Pancreas (tissue), 10 donors: Measurements from ENCODE around the gene MLLT10. TPM values are rescaled to one million over a fixed set of nuclear protein-coding genes. Genes with fewer than 3 reads are reported as not detected.

Experiments used
- ATAC-seq, 4 donors: fragments of 200-7000 bp; cut with Tn5 transposase; one replicate each; pipeline versions ENCODE4 v1.8.0 to v1.9.1; 2020; ENCODE audit warnings: mild to moderate bottlenecking in 4 of 4, moderate library complexity in 4 of 4
- DNase-seq, 6 donors: peaks; one replicate each; pipeline ENCODE4 v3.0.0-alpha.2; 2020
- FAIRE-seq: peaks from 2 replicates; lab custom pipeline; 2012; peaks lifted over from hg19 to GRCh38; lab: Jason Lieb, UNC
- H3K27ac ChIP-seq, 4 donors: fragments of 200-600 bp; sonication (generic); 1 replicate in 3 of 4; 2 replicates in 1 of 4; pipeline versions ENCODE4 v1.5.0 to v1.8.0; 2020
- H3K27me3 ChIP-seq, 4 donors: fragments of 200-600 bp; one replicate each; pipeline ENCODE4 v1.8.0; 2021
- H3K36me3 ChIP-seq, 3 donors: fragments of 200-600 bp; sonication (generic) in 1 of 3; one replicate each; pipeline versions ENCODE4 v1.5.0 to v1.8.0; 2020 to 2021
- H3K4me1 ChIP-seq, 3 donors: fragments of 200-600 bp; one replicate each; pipeline ENCODE4 v1.8.0; 2021
- H3K4me3 ChIP-seq, 4 donors: fragments of 200-600 bp; sonication (generic) in 2 of 4; one replicate each; pipeline versions ENCODE4 v1.5.0 to v1.8.0; 2020 to 2021
- H3K9me3 ChIP-seq, 4 donors: fragments of 200-600 bp; one replicate each; pipeline ENCODE4 v1.8.0; 2021
- WGBS, 2 donors: extraction: QIAGEN DNeasy Blood & Tissue Kit; methylation state at CpG; one replicate each; pipeline ENCODE4 v1.1.7; 2013; 5-methylcytosine and 5-hydroxymethylcytosine counted together
- intact Hi-C, 3 donors: fragments of 100-400 bp; cut with DNase I; formaldehyde crosslinking; loops; one replicate each; pipeline versions ENCODE4 v1.11.1 to v1.14.2; 2022
- polyA plus RNA-seq, 2 donors: library from polyadenylated mRNA; stranded (reverse); fragments of 200-250 nt; gene quantifications; one replicate each; pipeline ENCODE4 v1.2.3, GENCODE V29; 2013
- total RNA-seq, 6 donors: library from RNA; stranded (reverse); fragmentation: NEBNext Ultra II Directional in 4 of 6; extraction: Animal tissue kit (Norgen Biotek cat#: 25700) in 4 of 6; gene quantifications; one replicate each; pipeline versions ENCODE4 v1.2.1 to v1.2.4, GENCODE V29; 2021 to 2023
- TF ChIP-seq, protein P1 (sequence below), 4 donors: fragments of 200-600 bp; sonication (generic) in 3 of 4; IDR thresholded peaks; one replicate each; pipeline versions ENCODE4 v1.5.0 to v1.8.0; 2021; ENCODE audit warnings: antibody characterized with exemption in 4 of 4
- donor health status: healthy with polysubstance abuse.
- donor health status: DM: no; HTN: no; CAD: no; lungs with moderate emphysema.
- donor health status: DM: no; HTN: no; CAD: no.
- donor health status: control.
- donor health status: control.
- donor health status: Bipolar disorder and iron deficiency.
- donor health status: DM: yes; HTN: yes; CAD: no.
- donor health status: DM: no; HTN: no; CAD: no.
- donor health status: DM: no; HTN: no; CAD: no.
- donor health status: DM: yes; HTN: yes; CAD: no.

Gene MLLT10
- total and polyA plus RNA-seq, 8 donors = 10.7 to 25.1 (median 15.0) TPM

DNA sequence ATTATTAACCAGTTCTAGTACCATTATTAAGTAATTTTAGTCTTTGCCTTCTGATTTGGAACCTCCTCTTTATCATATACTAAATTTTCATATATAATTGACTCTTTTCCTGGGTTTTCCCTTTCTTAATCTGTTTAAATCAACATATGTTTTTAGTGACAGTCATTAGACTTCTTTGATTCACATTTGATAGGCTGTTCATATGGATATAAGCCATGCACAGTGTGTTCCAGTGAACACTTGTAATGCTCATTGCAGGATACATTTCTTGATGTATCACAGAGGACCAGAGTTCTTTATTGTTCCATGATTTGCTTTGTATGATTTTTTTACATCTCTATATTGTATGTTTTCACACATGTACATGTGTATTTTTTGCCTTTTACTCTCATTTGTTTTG, 114.0 kb downstream of the MLLT10 start:
- no peak overlapping the region for H3K27ac ChIP-seq
- no peaks in the 10 kb centered on the region for H3K36me3 ChIP-seq
- H3K27me3 ChIP-seq = no peaks in the 10 kb centered on the region
- H3K4me3 ChIP-seq = no peak overlapping the region
- FAIRE-seq (no peak), DNase-seq (no peak), ATAC-seq (no peak)
- no peaks in the 10 kb centered on the region for H3K9me3 ChIP-seq
- intact Hi-C loops = no loop called here
- no peaks in the 10 kb centered on the region for H3K4me1 ChIP-seq
- TF ChIP-seq, protein P1, sequence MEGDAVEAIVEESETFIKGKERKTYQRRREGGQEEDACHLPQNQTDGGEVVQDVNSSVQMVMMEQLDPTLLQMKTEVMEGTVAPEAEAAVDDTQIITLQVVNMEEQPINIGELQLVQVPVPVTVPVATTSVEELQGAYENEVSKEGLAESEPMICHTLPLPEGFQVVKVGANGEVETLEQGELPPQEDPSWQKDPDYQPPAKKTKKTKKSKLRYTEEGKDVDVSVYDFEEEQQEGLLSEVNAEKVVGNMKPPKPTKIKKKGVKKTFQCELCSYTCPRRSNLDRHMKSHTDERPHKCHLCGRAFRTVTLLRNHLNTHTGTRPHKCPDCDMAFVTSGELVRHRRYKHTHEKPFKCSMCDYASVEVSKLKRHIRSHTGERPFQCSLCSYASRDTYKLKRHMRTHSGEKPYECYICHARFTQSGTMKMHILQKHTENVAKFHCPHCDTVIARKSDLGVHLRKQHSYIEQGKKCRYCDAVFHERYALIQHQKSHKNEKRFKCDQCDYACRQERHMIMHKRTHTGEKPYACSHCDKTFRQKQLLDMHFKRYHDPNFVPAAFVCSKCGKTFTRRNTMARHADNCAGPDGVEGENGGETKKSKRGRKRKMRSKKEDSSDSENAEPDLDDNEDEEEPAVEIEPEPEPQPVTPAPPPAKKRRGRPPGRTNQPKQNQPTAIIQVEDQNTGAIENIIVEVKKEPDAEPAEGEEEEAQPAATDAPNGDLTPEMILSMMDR (IDR thresholded peaks at IDR 0.05) = no peak

DNA sequence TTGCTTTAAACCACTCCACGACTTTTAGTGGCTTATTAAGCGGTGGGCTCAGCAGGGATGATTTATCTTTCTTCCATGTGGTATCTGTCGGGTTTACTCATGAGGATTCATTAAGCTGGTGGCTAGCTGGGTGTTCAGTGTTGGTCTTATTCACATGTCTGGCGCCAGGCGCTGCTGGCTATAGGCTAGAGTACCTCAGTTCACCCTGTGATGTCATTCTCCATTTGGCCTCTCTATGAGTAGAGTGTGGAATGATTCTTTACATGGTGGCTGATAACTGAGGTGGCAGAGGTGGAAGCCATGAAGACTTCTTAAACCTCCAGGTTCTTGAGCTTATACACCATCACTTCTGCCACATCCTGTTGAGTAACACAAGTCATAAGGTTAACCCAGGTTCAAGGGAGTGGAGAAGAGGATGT, 115.4 kb downstream of the MLLT10 start:
- no peaks in the 10 kb centered on the region for H3K9me3 ChIP-seq
- 96 to 98% methylated on average over 5 of the region's 5 CpGs for WGBS, 2 donors
- intact Hi-C loops = no loop called here
- H3K4me1 ChIP-seq = no peaks in the 10 kb centered on the region
- no peak overlapping the region for H3K4me3 ChIP-seq
- no peaks in the 10 kb centered on the region for H3K27me3 ChIP-seq
- TF ChIP-seq, protein P1 (IDR thresholded peaks at IDR 0.05) = no peak
- no peak for FAIRE-seq
- H3K27ac ChIP-seq = no peak overlapping the region
- no peaks in the 10 kb centered on the region for H3K36me3 ChIP-seq
- DNase-seq = no peak
- no peak for ATAC-seq

DNA sequence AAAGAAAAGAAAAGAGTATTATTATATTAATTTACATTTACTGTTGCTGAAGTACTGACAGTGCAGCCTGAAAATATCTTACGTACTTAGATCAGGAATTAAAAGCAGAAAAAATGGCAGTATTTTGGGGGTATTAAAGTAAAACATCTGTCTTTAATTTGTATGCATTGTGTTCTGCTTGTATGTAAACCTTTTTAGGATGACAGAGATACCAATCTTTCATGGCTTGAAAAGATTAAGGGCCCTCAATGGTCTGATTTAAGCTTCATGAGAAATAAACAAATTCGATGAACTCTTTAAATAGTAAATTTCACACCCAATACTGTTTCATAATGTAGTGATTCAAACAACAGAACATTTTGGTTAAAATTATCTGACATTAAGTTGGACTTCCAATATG, 116.3 kb downstream of the MLLT10 start:
- no peak for FAIRE-seq
- H3K27me3 ChIP-seq = no peaks in the 10 kb centered on the region
- TF ChIP-seq, protein P1 (IDR thresholded peaks at IDR 0.05) = no peak
- no peak for ATAC-seq
- intact Hi-C loops = no loop called here
- H3K9me3 ChIP-seq = no peaks in the 10 kb centered on the region
- 91 to 93% methylated on average over 2 of the region's 2 CpGs for WGBS, 2 donors
- no peak overlapping the region for H3K27ac ChIP-seq
- H3K4me3 ChIP-seq = no peak overlapping the region
- no peak for DNase-seq
- H3K36me3 ChIP-seq = no peaks in the 10 kb centered on the region
- no peaks in the 10 kb centered on the region for H3K4me1 ChIP-seq

DNA sequence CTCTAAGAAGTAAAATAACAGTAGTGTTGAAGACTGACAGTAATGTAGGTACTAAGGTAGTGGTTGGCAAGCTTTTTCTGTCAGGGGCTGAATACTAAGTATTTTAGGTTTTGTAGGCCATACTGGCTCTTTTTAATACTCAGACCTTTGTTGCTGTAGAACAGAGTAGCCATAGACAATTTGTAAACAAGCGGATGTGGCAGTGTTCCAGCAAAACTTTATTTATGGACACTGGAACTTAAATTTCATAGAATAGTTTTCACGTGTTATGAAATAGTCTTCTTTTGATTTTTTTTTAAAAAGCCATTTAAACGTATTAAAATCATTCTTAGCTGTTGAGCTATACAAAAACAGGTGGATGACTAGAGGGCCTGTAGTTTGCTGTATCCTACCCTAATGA, 121.2 kb downstream of the MLLT10 start:
- FAIRE-seq (no peak), DNase-seq (no peak), ATAC-seq (no peak)
- no peaks in the 10 kb centered on the region for H3K27me3 ChIP-seq
- no peak overlapping the region for H3K4me3 ChIP-seq
- intact Hi-C loops = no loop called here
- WGBS, 2 donors = 79 to 84% methylated on average over 3 of the region's 3 CpGs
- no peak overlapping the region for H3K27ac ChIP-seq
- H3K4me1 ChIP-seq = no peaks in the 10 kb centered on the region
- TF ChIP-seq, protein P1 (IDR thresholded peaks at IDR 0.05) = no peak
- no peaks in the 10 kb centered on the region for H3K36me3 ChIP-seq
- H3K9me3 ChIP-seq = no peaks in the 10 kb centered on the region

DNA sequence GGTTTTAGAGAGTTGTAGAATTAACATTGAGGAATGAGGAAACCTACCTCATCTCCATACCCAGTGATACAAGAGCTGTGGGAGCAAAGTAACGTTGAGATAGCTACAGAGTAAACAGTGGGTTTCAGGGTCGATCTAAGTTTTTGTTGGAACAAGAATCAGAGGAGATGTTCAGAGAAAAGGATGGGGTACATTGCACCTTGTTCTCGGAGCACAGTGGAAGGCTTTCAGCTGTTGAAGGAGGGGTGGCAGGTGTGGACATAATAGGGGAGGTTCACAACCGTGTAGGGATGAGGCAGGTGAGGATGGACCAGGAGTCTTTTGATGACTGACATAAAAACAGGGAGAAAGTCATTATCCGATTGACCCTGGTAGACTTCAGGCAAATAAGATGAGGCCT, 121.7 kb downstream of the MLLT10 start:
- H3K27me3 ChIP-seq = no peaks in the 10 kb centered on the region
- TF ChIP-seq, protein P1 (IDR thresholded peaks at IDR 0.05) = no peak

More for the DNA sequence above, 121.7 kb downstream of the MLLT10 start:
- Histone ChIP-seq H3K4me1 (no peaks in the 10 kb centered on the region), H3K36me3 (no peaks in the 10 kb centered on the region), H3K9me3 (no peaks in the 10 kb centered on the region), H3K4me3 (no peak overlapping the region), H3K27ac (no peak overlapping the region)
- no peak for DNase-seq
- no peak for FAIRE-seq
- intact Hi-C loops = no loop called here
- ATAC-seq = no peak
- 71 to 72% methylated on average over 5 of the region's 5 CpGs for WGBS, 2 donors
